Esophagus muscularis mucosa (tissue), 4 donors: ENCODE data around the gene NDC1. TPM values are rescaled to one million over a fixed set of nuclear protein-coding genes. Genes with fewer than 3 reads are reported as not detected.

Experiments
- DNase-seq: peaks from one replicate; pipeline ENCODE4 v3.0.0-alpha.2; 2017; ENCODE audit errors: extremely low spot score
- H3K27ac ChIP-seq, 4 donors: fragments of 200-600 bp; sonication (generic); replicated peaks in 1 of 4; 1 replicate in 3 of 4; 2 replicates in 1 of 4; pipeline ENCODE4 v1.5.1; 2016 to 2019; ENCODE audit warnings: mild to moderate bottlenecking in 1 of 4
- H3K27me3 ChIP-seq, 4 donors: fragments of 200-600 bp; sonication (generic); one replicate each; pipeline versions ENCODE4 v1.5.1 to v1.6.0; 2016 to 2019
- H3K36me3 ChIP-seq, 4 donors: fragments of 200-600 bp; sonication (generic); one replicate each; pipeline ENCODE4 v1.5.1; 2016 to 2019
- H3K4me1 ChIP-seq, 4 donors: fragments of 200-600 bp; sonication (generic); one replicate each; pipeline ENCODE4 v1.5.1; 2016 to 2019
- H3K4me3 ChIP-seq, 4 donors: fragments of 200-600 bp; sonication (generic); 1 replicate in 2 of 4; 2 replicates in 2 of 4; pipeline ENCODE4 v1.5.1; 2016 to 2019; ENCODE audit warnings: mild to moderate bottlenecking in 4 of 4, moderate library complexity in 1 of 4
- H3K9me3 ChIP-seq, 4 donors: fragments of 200-600 bp; sonication (generic); 1 replicate in 3 of 4; 2 replicates in 1 of 4; pipeline ENCODE4 v1.5.1; 2016 to 2019
- CTCF ChIP-seq, 3 experiments: fragments of 200-600 bp in 2 of 3; fragments of 450-650 bp in 1 of 3; sonication (generic) in 2 of 3; IDR thresholded peaks; one replicate each; pipeline ENCODE4 v1.5.1; 2017 to 2019; ENCODE audit warnings: antibody characterized with exemption in 3 of 3, mild to moderate bottlenecking in 2 of 3, moderate library complexity in 1 of 3
- EP300 ChIP-seq: sonication (generic); formaldehyde crosslinking; IDR thresholded peaks from one replicate; pipeline ENCODE4 v1.6.1; 2017; ENCODE audit warnings: antibody characterized with exemption
- POLR2A ChIP-seq: fragments of 450-650 bp; IDR thresholded peaks from one replicate; pipeline ENCODE4 v1.6.1; 2017; ENCODE audit warnings: antibody characterized with exemption, moderate library complexity, mild to moderate bottlenecking, low read depth
- POLR2AphosphoS5 ChIP-seq, 2 donors: sonication (generic); formaldehyde crosslinking; IDR thresholded peaks; one replicate each; pipeline ENCODE4 v1.6.1; 2017; ENCODE audit warnings: antibody characterized with exemption in 2 of 2
- WGBS: methylation state at CpG from one replicate; pipeline ENCODE4 v1.1.5; 2018; 5-methylcytosine and 5-hydroxymethylcytosine counted together
- intact Hi-C: fragments of 100-400 bp; cut with DNase I; formaldehyde crosslinking; loops from one replicate; pipeline ENCODE4 v1.15.1; 2023
- total RNA-seq, 4 donors: library from RNA; depleted of rRNA; stranded (reverse); fragments of >200 nt; gene quantifications; one replicate each; pipeline versions ENCODE4 v1.1.0 to v1.2.1, GENCODE V29; 2016

The NDC1 gene
- total RNA-seq, 4 donors from 2014 or later = 5.6 to 8.3 (median 8.1) TPM

- no peak overlapping the region for H3K27ac ChIP-seq
- H3K36me3 ChIP-seq = no peaks in the 10 kb centered on the region
- TF ChIP-seq CTCF (IDR thresholded peaks at IDR 0.05) (no peak), POLR2AphosphoS5 (IDR thresholded peaks at IDR 0.05) (no peak), EP300 (no peak), POLR2A (no peak)
- intact Hi-C loops = no loop called here
- H3K4me3 ChIP-seq = no peak overlapping the region
- no peaks in the 10 kb centered on the region for H3K4me1 ChIP-seq
- peaks cover 0 to 17% (median 0%) of the 10 kb centered on the region in 4 donors for H3K27me3 ChIP-seq
- no peaks in the 10 kb centered on the region for H3K9me3 ChIP-seq
- WGBS = 78% methylated on average over 4 of the region's 4 CpGs
- DNase-seq = no peak
Measured at GRCh38 chr1:53721088-53721487, 117.0 kb downstream of the NDC1 start.

GRCh38 chr1:53719469-53719868 is 118.6 kb downstream of the NDC1 start:
- H3K4me3 ChIP-seq = no peak overlapping the region
- no peaks in the 10 kb centered on the region for H3K4me1 ChIP-seq
- no peak overlapping the region for H3K27ac ChIP-seq
- H3K9me3 ChIP-seq = no peaks in the 10 kb centered on the region
- TF ChIP-seq POLR2A (no peak), EP300 (no peak), POLR2AphosphoS5 (IDR thresholded peaks at IDR 0.05) (no peak), CTCF (IDR thresholded peaks at IDR 0.05) (no peak)
- intact Hi-C loops = no loop called here
- 80% methylated on average over 2 of the region's 2 CpGs for WGBS
- peaks cover 0 to 33% (median 0%) of the 10 kb centered on the region in 4 donors for H3K27me3 ChIP-seq
- H3K36me3 ChIP-seq = no peaks in the 10 kb centered on the region
- no peak for DNase-seq

- H3K27me3 ChIP-seq = peaks cover 0 to 44% (median 0%) of the 10 kb centered on the region in 4 donors
- H3K4me1 ChIP-seq = no peaks in the 10 kb centered on the region
- no peak overlapping the region for H3K27ac ChIP-seq
- no peaks in the 10 kb centered on the region for H3K36me3 ChIP-seq
- 68% methylated on average over 2 of the region's 2 CpGs for WGBS
- H3K4me3 ChIP-seq = no peak overlapping the region
- H3K9me3 ChIP-seq = no peaks in the 10 kb centered on the region
- intact Hi-C loops = no loop called here
- TF ChIP-seq CTCF (IDR thresholded peaks at IDR 0.05) (no peak), EP300 (no peak), POLR2A (no peak), POLR2AphosphoS5 (IDR thresholded peaks at IDR 0.05) (no peak)
- no peak for DNase-seq
Measured at GRCh38 chr1:53718443-53718842, 119.7 kb downstream of the NDC1 start.

- no peak for DNase-seq
- intact Hi-C loops = no loop called here
Measured at GRCh38 chr1:53717025-53717804, 120.9 kb downstream of the NDC1 start.

More at GRCh38 chr1:53717025-53717804, 120.9 kb downstream of the NDC1 start:
- Histone ChIP-seq H3K9me3 (no peaks in the 10 kb centered on the region), H3K4me1 (no peaks in the 10 kb centered on the region), H3K27me3 (peaks cover 0 to 45% (median 0%) of the 10 kb centered on the region in 4 donors), H3K27ac (no peak overlapping the region), H3K36me3 (no peaks in the 10 kb centered on the region), H3K4me3 (no peak overlapping the region)
- 84% methylated on average over 6 of the region's 6 CpGs for WGBS
- TF ChIP-seq CTCF (IDR thresholded peaks at IDR 0.05) = no peak
- TF ChIP-seq EP300 = no peak
- no peak for TF ChIP-seq POLR2A
